Fibroblast of upper back skin (primary cell): Measurements from ENCODE around the gene CEP19.
A peak's percentile ranks its signal among the peaks of the same experiment; 100 is the strongest.

Experiments
- DNase-seq: peaks from one replicate; pipeline ENCODE4 v3.0.0-alpha.2; 2013

The CEP19 gene

DNA sequence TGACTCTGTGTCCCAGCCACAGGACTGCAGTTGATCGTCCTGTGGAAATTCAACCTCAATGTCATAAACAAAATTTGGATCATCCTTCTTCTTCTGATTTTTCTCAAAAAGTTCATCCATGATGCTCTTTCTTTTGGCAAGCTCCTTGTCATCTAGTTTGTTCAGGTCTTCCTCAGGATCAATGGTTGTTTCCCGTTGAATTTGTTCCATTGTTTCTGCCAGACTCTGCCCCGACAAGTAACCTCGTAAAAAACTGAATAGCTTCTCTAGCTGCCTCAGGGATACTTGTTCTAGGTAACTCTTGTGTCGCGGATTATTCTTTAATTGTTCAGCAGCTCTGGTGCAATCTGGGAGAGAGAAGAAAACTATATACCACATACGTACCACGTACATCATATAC lies 4.5 kb downstream of the CEP19 start:
- DNase-seq = no peak

DNA sequence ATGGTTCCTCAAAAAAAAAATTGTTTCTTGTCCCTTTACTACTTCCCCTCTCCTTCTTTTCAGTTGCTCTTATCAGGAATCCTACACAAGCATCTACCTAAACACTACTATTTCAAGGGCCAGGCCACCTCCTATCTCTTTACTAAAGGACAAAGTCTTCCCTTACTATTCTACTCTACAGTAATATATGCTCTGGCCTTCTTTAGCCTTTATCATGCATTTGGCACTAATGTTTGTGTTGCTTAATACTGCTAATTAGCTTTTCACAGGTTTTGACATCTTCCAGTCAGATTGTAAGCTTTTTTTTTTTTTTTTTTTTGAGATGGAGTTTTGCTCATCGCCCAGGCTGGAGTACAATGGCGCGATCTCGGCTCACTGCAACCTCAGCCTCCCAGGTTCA lies 5.3 kb downstream of the CEP19 start:
- DNase-seq = no peak

DNA sequence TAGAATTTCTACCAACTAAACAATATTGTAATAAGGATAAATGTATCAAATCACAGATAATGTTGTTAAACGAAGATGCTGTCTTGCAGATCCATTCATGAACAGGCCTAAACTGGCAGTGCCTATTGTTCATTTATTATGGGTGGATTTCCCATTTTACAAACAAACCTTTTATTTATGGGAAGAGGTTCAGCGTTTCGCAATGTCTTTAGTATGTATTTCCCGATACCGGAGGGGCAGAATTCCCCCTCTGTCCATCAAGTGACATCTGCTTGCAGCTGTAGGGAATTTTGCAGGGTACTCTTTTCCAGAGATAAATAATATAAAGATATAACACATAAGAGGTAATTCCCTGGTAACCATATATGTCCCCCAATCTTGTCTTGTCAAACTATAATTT lies 5.7 kb downstream of the CEP19 start:
- DNase-seq = no peak

DNA sequence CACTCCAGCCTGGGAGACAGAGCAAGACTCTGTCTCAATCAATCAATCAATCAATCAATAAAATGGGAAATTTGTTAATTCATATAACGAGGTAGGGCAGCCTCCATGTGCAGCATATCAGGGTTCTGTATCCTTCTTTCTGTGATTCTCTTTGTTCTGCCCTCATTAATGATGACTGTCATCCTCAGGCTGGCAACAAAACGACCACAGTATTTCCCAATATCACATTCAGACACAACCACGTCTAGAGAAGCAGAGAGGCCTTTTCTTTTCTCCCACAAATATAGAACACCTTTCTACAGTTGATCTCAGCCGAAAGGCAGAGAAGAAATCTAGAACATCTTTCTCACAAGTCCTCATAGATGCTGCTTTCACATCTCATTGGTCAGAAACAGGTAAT lies 11.2 kb downstream of the CEP19 start:
- DNase-seq = no peak

DNA sequence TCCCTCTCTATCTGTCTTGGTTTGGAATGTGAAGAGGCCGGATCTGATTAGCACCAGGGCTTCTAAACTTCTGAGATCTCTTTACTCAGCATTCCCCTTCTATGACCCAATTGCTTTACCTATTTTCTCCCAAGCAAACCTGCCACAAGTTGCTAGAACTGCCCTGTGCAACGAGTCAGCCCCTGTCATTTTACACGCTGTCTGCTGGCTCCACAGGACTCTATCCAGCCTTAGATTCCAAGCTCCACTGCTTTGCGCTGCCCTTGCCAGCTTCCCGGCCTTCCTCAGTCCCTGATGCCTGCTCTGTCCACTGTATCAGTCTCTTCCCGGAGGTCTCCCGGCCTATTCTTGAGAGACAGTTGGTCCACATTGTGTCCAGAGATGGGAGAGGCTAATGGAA lies 12.3 kb downstream of the CEP19 start:
- no peak for DNase-seq

DNA sequence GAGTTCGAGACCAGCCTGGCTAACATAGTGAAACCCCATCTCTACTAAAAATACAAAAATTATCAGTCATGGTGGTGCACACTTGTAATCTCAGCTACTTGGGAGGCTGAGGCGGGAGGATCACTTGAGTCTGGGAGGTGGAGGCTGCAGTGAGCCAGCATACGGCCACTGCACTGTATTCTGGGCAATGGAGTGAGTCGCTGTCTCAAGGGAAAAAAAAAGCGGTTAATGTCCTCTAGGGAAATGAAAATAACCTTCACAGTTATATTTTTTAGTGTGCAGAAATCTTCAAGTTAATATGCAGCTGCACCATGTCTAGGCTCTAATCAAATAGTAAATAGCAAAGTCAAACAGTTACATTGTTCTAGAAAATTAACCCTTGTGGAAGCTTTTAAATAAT lies 14.8 kb downstream of the CEP19 start:
- no peak for DNase-seq

DNA sequence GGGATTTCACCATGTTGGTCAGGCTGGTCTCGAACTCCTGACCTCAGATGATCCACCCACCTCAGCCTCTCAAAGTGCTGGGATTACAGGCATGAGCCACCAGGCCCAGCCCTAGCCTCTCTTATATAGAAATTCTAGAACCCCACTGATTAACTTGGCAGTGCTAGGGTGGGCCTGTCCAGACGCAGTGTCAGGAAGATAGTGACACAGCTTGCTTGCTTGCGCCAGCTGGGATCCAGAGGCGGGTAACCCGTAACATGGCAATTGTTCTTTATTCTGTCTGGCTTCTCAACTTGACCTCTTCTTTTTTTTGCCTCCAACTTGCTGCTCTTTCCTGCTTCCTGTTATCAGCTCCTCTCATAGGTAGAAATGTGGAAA lies 16.2 kb downstream of the CEP19 start:
- no peak for DNase-seq

DNA sequence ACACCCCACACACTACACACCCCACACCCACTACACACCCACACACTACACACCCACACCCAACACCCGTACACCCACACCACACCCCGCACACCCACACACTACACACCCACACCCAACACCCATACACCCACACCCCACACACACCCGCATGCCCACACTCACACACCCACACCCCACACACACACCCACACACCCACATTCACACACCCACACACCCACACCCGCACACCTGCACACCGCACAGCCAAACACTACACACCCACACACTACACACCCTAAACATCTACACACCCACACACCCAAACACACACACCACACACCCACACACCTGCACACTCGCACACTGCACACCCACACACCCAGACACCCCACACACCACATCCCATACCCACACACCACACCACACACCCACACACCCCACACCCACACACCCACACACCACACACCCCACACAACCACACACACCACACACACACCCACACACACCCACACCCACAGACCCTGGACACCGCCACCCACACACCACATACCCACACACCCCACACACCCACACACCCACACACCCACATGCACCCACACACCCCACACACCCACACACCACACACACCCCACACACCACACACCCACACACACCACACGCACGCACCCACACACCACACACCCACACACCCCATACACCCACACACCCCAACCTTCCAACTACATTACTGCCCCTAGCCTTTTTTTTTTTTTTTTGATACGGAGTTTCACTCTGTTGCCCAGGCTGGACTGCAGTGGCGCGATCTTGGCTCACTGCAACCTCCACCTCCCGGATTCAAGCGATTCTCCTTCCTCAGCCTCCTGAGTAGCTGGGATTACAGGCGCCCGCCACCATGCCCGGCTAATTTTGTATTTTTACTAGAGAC lies 16.9 kb downstream of the CEP19 start:
- no peak for DNase-seq

DNA sequence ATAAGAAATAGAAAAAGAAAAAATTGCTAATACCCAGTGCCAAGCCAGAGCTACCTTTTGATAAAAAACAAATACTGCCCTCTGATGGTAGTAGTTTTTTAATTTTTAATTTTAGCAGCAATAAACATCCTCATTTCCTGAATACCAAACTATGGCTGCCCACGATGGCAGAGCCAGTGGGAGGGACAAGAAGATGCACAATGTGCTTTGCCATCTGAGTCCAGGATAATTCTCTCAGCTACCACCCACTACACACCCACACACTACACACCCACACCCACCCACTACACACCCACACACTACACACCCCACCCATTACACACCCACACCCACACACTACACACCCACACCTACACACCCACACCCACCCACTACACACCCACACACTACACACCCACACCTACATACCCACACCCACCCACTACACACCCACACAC lies 17.8 kb downstream of the CEP19 start:
- DNase-seq = no peak

DNA sequence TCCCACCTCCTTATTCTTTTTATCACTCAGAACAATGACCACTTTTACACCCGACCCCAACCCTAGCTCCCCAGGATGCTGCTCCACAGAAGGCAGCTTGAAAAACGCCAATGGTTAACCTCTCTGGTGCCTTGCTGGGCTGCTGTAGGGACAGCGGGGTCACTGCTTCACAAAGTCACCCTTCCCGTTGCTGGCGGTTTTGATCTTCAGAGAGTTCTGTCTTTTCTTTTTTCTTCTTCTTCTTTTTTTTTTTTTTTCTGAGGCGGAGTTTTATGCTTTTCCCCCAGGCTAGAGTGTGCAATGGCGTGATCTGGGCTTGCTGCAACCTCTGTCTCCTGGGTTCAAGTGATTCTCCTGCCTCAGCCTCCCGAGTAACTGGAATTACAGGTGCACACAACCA lies 20.7 kb downstream of the CEP19 start:
- no peak for DNase-seq

DNA sequence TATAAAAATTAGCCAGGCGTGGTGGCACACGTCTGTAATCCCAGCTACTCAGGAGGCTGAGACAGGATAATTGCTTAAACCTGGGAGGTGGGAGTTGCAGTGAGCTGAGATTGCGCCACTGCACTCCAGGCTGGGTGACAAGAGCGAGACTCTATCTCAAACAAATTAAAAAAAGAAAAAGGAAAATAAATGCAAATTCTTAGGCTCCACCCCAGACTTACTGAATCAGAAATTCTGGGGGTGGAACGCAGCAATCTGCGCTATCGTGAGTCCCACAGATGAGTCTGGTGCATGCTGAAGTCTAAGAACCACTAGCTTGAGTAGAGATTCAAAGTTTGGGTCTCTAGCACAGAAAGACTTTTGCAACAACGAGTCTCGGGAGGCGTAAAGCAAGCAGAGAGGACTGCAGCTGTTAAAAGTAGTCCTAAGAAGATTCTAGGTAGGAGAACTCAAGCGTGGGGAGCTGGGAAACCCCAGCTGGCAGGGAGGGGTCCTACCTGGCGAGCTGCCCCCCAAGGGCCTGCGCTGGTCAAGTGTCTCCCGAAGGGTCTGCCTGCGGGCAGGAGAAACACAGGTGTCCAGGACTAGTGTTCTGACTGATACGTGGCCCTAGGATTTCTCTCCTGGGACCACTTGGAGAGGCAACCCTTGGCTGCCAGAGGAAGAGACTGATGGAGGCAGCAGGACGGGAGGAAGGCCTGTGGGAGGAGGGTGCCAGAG lies 21.9 kb downstream of the CEP19 start:
- no peak for DNase-seq

DNA sequence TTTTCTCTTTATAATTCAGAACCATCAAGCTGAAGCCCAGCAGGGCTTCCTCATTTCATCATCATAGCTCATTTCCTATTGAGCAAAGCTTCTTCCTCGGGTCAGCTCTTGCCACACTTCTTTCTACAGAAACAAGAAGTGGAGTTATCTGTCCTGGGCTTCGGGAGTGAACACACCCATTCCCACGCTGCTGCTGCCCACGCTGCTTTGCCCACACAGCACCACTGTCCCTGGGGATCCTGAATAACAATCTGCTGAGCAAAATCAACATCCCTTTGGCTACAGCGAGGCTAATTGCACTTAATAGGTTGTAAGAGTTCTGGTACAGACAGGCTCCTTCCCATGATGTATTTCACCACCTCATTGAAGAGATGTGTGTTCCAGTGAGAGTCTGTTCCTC lies 23.7 kb downstream of the CEP19 start:
- peak; percentile 54 for DNase-seq

DNA sequence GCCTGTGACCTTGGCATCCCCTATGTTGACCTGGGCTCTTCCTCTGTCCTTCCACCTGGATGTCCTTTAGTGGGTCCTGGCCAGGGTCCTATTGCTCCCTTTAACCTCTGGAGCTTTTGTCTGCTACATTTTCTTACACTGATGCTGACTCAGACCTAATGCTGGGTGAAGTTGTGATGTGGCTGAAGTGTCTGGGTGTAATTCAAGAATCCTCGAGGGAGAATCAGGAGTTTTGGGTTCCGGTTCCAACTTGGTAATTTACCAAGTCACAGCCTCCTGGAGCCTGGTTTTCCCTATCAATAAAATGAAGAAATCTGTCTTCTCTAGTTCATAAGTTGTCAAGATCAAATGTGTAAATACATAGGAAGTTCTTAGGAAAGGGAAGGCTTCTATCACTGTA lies 25.6 kb downstream of the CEP19 start:
- DNase-seq = no peak

DNA sequence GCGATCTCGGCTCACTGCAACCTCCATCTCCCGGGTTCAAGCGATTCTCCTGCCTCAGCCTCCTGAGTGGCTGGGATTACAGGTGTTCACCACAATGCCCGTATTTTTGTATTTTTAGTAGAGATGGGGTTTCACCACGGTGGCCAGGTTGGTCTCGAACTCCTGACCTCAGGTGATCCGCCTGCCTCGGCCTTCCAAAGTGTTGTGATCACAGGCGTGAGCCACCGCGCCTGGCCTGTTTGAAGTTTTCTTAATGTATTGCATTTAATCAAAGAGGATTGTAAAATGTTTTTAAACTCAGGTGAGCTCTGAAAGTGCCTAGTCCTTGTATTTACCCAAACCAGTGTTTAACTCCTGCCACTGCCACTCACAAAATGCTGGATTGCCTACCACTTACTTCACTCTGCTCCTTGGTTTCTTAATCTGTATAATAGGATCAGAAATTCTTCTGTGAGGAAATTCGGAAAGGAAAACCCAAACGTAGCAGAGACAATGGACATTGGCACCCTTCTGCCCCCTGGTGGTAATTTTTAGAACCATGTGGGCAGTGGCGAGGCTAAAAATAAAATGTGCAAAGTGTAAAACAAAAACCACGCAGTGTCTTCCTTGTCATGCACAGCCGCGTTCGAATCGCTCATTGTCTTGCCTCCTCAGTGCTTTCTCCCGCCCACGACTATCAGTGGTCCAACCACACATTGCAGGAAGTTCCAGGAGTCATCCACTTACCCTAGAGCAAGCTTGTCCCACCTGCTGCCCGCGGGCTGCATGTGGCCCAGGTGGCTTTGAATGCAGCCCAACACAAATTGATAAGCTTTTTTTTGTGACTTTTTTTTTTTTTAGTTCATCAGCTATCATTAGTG lies 27.3 kb downstream of the CEP19 start:
- peak; percentile 53 for DNase-seq

DNA sequence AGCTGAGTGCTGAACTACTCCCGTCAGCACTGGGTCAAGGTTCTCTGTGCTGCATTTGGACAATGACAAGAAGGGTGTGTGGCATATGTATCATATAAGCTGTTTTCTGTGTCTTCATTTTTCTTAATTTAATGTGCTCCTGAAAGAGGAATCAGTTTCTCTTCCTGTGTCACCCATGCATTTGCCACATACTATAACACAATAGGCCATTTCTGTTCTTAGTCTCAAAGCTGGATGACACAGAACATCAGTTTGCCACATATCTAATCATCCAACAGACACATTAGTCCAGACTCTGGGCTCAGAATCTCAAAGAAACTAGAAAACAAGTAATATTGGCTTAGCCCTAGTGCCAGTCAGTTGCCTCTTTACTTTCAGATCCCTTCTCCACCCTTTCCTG lies 34.1 kb downstream of the CEP19 start:
- DNase-seq = no peak

DNA sequence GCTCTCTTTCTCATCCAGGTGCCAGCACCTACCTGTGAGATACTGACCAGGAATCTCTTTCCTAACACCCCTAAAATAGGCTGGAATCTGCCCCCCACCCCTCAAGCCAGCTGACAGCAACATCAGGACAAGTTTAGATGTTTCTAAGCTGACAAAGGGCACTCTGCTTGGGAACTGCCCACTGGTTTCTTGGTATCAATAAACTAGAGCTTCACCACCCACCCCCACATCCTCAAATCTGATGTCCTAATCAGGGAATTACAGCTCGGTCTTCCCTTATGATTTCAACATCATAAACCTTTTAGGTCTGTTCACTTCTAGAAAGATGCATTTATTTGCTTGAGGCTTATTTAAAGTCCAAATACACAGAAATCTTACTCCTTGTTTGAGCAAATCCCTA lies 34.7 kb downstream of the CEP19 start:
- no peak for DNase-seq

DNA sequence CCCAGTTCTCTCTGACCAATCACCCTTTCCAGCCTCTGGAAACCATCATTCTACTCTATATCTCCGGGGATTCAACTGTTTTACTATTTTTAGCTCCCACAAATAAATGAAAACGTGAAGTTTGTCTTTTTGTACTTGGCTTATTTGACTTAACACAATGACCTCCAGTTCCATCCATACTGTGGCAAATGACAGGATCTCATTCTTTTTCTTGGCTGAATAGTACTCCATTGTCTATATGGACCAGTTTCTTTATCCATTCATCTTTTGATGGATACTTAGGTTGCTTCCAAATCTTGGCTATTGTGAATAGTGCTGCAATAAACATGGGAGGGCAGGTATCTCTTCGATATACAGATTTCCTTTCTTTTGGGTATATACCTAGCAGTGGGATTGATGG lies 38.4 kb downstream of the CEP19 start:
- DNase-seq = no peak

DNA sequence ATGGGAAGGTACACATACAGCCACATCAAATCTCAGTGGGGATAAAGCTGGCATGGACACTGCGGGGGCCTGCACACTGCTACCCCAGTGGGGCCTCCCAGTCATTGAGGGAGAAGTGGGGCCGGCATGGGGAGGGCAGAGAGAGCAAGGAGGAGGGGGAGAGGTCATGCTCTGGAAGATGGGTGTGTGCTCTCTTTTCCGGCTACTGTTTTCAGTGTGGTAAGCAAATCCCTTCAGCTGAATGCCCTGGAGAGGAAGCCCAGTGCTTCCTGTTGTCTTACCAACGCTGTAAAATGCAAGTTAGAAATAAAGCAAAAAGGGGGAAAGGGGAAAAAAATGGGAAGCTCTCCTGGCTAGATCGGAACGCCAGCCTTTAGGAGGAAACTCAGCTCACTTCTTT lies 41.7 kb downstream of the CEP19 start:
- DNase-seq = no peak

DNA sequence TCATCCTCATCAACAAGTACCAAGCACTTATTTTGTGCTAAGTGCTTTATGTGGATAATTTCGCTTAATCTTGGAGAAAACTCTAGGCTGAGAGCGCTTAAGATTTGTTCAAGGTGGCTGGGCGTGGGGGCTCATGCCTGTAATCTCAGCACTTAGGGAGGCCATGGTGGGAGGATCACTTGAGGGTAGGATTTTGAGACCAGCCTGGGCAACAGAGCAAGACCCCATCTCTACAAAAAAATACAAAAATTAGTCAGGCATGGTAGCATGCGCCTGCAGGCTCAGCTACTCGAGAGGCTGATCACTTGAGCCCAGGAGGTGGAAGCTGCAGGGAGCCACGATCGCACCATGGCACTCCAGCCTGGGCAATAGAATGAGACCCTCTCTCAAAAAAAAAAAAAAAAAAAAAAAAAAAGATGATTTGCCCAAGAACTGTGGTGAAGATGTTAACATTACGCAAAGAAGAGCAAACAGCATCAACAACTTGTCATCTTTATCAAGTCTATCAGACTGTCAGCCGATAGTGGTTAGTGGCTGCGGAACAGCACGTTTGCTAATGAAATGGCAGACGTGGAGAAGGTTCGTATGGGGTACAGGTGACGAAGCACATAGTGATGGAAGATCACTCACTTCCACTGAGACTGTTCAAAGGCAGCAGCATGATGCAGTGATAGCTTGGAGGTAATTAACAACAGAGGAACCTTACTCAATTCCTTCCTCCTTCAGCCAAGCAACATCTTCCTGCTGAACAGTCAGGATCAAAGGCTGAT lies 44.8 kb downstream of the CEP19 start:
- no peak for DNase-seq

DNA sequence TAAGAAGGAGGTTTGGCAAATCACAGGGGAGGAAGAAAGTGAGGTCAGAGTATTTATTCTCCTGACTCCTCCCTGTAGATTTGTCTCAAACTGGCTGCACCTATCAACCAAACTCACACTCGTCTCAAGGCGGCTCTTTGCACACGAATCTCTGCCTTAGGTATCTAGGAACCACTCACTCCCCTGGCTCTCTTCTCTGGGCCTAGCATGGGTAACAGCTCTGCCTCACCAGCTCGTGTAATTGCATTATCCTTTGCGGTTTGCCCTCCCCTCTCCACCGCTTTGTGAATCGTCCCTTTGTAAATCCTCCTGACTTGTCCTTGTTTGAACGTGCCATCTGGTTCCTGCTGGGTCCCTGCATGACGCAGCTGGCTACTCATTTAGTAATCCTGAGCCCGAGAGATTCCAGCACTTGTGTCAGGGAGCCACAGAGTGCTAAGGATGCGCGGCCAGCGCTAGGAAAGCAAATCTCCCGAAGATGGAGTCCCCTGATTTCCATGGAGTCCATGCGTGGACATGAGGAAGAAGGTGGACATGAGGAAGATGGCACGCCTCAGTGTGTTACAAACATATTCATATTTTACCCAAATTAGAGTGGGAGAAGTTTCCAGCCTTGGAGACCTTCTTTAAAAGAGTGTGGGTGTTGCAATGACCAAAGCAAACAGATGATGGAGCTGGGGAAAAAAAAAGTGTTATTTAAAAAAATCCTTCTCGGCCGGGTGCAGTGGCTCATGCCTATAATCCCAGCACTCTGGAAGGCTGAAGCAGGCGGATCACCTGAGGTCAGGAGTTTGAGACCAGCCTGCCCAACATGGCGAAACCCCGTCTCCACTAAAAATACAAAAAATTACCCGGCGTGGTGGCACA lies 45.8 kb downstream of the CEP19 start:
- DNase-seq = peak; percentile 33

DNA sequence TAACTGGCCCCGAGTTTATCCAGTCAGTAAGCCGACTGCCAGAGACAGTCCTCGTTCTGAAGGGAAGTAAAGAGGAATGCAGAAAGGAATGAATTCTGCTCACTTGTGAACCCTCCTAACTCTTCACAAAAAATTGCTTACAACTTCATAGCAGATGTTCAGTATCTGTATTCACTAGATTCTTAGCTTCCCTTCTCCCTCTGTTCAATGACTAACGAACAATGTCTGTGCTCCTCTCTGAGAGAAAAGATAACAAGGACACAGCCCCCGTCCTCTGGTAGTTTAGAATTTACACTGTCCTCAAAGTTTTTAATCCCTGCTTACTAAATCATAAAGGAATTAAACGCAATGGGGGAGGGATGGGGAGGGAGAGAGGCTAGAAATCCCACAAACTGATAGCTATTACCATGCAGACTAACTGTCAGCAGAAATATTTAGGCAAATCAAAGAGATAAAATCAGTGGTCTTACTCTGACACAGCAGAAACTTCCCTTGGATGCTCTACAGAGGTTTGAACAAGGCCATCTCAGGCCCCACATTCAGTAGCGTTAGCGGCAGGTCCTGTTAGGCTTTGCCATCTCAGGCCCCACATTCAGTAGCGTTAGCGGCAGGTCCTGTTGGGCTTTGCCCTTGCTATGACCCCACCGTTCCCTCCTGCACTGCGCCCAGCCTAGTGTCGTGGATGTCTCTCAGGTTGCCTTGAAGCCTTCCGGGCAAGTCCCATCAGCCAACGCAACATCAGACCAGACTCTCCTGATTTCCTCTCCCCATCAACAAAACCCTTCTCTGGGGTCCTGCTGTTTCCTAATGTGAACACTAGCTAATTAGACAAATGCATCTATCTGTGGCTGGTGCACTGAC lies 49.1 kb downstream of the CEP19 start:
- peak; percentile 45 for DNase-seq
